ENCODE measurements around the gene MGAT1.
"Not testable (repeated sequence)": the region's sequence is repeated elsewhere in the genome, so short reads cannot be mapped to it uniquely, and the experiment has no call there.

Gene MGAT1

GRCh38 chr5:180831139-180832093 is 28.8 kb upstream of the MGAT1 start:
- TF ChIP-seq CTCF (IDR thresholded peaks at IDR 0.05; ENCODE audit: low read depth, low read length) = no peak
- peak overlapping the region; percentile 67 to 68 for H3K4me3 ChIP-seq (replicated peaks in 1 of 2; ENCODE audit: low read depth in 2 of 2, low read length in 2 of 2)
- DNase-seq (ENCODE audit: low read depth in 2 of 2) = peak; percentile 70 to 79

DNA sequence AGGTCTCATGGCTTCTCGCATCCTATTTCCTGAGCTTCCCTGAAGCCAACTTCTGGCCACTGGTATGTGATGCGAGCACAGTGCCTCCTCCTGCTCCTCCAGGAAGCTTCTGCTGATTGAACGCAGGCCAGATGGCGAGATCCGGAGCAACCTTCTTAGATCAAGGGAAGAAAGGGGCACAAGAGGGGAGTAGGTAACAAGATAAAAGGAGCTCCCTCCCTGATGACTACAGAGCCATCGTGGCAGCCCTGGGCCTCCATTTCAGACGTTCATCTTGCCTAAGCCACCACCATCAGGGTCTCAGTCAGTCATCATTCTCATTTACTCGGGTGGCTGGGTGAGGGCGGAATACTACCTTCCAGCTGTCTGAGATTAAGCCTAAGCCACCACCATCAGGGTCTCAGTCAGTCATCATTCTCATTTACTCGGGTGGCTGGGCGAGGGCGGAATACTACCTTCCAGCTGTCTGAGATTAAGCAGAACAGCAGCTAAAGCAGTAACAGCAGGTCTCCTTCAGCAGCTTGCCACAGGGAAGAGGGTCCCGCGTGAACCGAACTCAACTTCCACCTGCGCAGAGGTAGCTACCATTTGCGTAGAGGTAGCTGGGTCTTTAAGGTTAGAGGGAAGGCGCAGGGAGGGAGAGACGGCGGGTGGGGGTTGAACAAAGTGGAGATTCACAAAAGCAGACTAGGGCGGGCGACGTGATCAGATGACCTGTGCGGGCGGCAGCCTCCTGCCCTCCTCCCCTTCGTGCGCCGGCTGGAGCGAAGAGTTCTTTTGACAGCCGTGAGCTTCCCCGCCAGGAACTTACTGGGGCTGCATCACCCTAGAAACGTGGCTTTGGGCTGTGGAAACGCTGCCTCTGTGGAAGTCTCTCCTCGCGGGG is 27.9 kb upstream of the MGAT1 start:
- no peak for TF ChIP-seq CTCF (IDR thresholded peaks at IDR 0.05; ENCODE audit: low read depth, low read length)

DNA sequence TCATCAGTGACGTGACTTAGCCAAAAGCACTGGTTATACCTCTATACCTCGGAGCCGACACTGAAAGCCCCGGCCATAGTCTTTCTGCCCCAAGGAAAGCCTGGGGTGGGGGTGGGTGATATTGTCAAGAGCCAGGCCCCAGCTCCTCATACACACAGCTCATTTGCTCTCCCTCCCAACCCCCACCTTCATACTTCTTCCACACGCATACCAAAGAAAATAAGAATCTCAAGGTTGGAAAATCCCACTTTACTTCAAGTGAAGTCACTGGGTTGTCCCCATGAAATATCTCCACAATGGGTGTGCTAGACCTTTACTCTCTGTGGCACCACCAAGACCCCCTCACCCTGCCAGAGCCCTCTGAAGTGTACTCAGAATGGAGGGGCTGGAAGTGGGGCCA is 27.1 kb upstream of the MGAT1 start:
- H3K4me3 ChIP-seq (replicated peaks in 1 of 2; ENCODE audit: low read depth in 2 of 2, low read length in 2 of 2) = no peak overlapping the region
- no peak for DNase-seq (ENCODE audit: low read depth in 2 of 2)
- no peak for TF ChIP-seq CTCF (IDR thresholded peaks at IDR 0.05; ENCODE audit: low read depth, low read length)

More for the DNA sequence above, 27.9 kb upstream of the MGAT1 start:
- peak; percentile 49 to 53 for DNase-seq (ENCODE audit: low read depth in 2 of 2)
- H3K4me3 ChIP-seq (replicated peaks in 1 of 2; ENCODE audit: low read depth in 2 of 2, low read length in 2 of 2) = peak overlapping the region; percentile 67 to 68

DNA sequence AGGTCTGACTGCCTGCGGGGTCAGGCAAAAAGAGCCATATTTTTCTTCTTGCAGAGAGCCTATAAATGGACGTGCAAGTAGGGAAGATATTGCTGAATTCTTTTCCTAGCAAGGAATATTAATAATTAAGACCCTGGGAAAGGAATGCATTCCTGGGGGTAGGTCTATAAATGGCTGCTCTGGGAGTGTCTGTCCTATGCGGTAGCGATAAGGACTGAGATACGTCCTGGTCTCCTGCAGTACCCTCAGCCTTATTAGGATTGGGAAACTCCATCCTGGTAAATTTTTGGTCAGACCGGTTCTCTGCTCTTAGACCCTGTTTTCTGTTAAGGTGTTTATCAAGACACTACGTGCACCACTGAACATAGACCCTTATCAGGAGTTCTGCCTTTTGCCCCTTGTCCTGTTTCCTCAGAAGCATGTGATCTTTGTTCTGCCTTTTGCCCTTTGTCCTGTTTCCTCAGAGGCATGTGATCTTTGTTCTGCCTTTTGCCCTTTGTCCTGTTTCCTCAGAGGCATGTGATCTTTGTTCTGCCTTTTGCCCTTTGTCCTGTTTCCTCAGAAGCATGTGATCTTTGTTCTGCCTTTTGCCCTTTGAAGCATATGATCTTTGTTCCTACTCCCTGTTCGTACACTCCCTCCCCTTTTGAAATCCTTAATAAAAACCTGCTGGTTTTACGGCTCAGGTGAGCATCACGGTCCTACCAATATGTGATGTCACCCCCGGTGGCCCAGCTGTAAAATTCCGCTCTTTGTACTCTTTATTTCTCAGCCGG is 26.3 kb upstream of the MGAT1 start:
- H3K4me3 ChIP-seq (replicated peaks in 1 of 2; ENCODE audit: low read depth in 2 of 2, low read length in 2 of 2); DNase-seq (ENCODE audit: low read depth in 2 of 2): not testable (repeated sequence)

- not testable (repeated sequence) for H3K4me3 ChIP-seq (replicated peaks in 1 of 2; ENCODE audit: low read depth in 2 of 2, low read length in 2 of 2)
Observed at GRCh38 chr5:180827374-180827773, 24.8 kb upstream of the MGAT1 start.

DNA sequence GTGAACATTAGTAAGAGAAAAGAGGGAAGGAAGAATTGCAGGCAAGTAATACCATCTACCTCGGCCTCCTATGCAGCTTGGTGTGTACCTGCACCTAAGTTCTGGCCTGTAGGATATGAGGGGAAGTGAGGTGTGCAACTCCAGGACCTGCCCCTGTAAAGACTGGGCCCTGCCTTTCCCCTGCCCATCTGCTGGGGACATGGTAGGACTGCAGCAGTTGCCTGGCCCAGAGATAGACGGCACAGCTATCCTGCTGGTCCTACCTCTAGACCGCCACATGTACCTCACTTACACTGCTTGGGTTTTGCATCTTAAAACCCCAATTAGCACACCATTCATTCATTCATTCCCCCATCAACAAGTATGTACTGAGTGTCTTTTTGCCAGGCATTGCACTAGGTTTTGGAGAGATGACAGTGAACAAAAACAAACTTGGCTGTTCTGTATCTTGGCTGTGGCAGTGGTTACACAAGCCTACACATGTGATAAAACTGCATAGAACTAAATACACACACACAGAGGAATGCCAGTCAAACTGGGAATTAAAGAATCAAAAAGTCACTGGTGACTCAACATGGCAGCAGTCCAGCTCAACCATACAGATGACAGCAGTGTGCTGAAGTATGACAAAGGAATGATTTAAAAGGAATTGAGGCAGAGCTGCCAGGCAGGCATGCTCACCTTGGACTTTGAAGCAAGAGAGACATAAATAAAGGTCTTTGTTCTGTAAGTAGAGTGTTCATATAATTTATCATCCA is 23.3 kb upstream of the MGAT1 start:
- H3K4me3 ChIP-seq (replicated peaks in 1 of 2; ENCODE audit: low read depth in 2 of 2, low read length in 2 of 2) = no peak overlapping the region
- no peak for TF ChIP-seq CTCF (IDR thresholded peaks at IDR 0.05; ENCODE audit: low read depth, low read length)
- DNase-seq (ENCODE audit: low read depth in 2 of 2) = peak; percentile 77 to 83

More at GRCh38 chr5:180827374-180827773, 24.8 kb upstream of the MGAT1 start:
- not testable (repeated sequence) for DNase-seq (ENCODE audit: low read depth in 2 of 2)
